H9 (cell line): Measurements from ENCODE around the gene PEX10. TPM values are rescaled to one million over a fixed set of nuclear protein-coding genes. Genes with fewer than 3 reads are reported as not detected.

Experiments
- DNase-seq: peaks from one replicate; pipeline ENCODE4 v3.0.0-alpha.2; 2017
- H2AFZ ChIP-seq: one replicate; pipeline ENCODE4 v1.6.1; 2013; ENCODE audit warnings: mild to moderate bottlenecking, low read length, control low read depth, moderate library complexity
- H2AK5ac ChIP-seq: 2 replicates; pipeline ENCODE4 v1.6.1; 2013; ENCODE audit warnings: low read length, control low read depth, mixed read lengths; ENCODE audit not compliant: insufficient read length
- H2BK120ac ChIP-seq: one replicate; pipeline ENCODE4 v1.6.1; 2013; ENCODE audit warnings: low read depth, mild to moderate bottlenecking, low read length, control low read depth, inconsistent platforms; ENCODE audit not compliant: poor library complexity, severe bottlenecking
- H2BK12ac ChIP-seq: 2 replicates; pipeline ENCODE4 v1.6.1; 2013; ENCODE audit warnings: low read length, control low read depth, mixed read lengths, low read depth; ENCODE audit not compliant: insufficient read length
- H2BK15ac ChIP-seq: 2 replicates; pipeline ENCODE4 v1.6.1; 2013; ENCODE audit warnings: low read depth, low read length, control low read depth
- H2BK20ac ChIP-seq: one replicate; pipeline ENCODE4 v1.6.1; 2013; ENCODE audit warnings: low read depth, mild to moderate bottlenecking, low read length, control low read depth, inconsistent platforms; ENCODE audit not compliant: poor library complexity, severe bottlenecking
- H2BK5ac ChIP-seq: 2 replicates; pipeline ENCODE4 v1.6.1; 2013; ENCODE audit warnings: low read length, control low read depth, mixed read lengths; ENCODE audit not compliant: insufficient read length
- H3K14ac ChIP-seq: 2 replicates; pipeline ENCODE4 v1.6.1; 2013; ENCODE audit warnings: low read length, control low read depth; ENCODE audit not compliant: insufficient read depth
- H3K18ac ChIP-seq: 2 replicates; pipeline ENCODE4 v1.6.1; 2013; ENCODE audit warnings: low read depth, mild to moderate bottlenecking, mixed read lengths, low read length, control low read depth; ENCODE audit not compliant: insufficient read length
- H3K23ac ChIP-seq: 2 replicates; pipeline ENCODE4 v1.6.1; 2013; ENCODE audit warnings: low read length, control low read depth, mixed read lengths, low read depth; ENCODE audit not compliant: insufficient read length
- H3K23me2 ChIP-seq: 2 replicates; pipeline ENCODE4 v1.6.1; 2013; ENCODE audit warnings: low read depth, mild to moderate bottlenecking, mixed read lengths, low read length, control low read depth; ENCODE audit not compliant: insufficient read length, poor library complexity, severe bottlenecking
- H3K27ac ChIP-seq: 2 replicates; pipeline ENCODE4 v1.5.1; 2013; ENCODE audit warnings: low read length, control low read depth, mixed read lengths, low read depth; ENCODE audit not compliant: insufficient read length
- H3K27me3 ChIP-seq: 2 replicates; pipeline ENCODE4 v1.6.1; 2013; ENCODE audit warnings: low read length, control low read depth, inconsistent platforms; ENCODE audit not compliant: insufficient read depth
- H3K4ac ChIP-seq: 2 replicates; pipeline ENCODE4 v1.6.1; 2013; ENCODE audit warnings: low read depth, mild to moderate bottlenecking, control low read depth, inconsistent platforms, low read length, moderate library complexity
- H3K4me1 ChIP-seq: 2 replicates; pipeline ENCODE4 v1.6.1; 2013; ENCODE audit warnings: low read length, control low read depth, inconsistent platforms; ENCODE audit not compliant: insufficient read depth
- H3K4me2 ChIP-seq: 2 replicates; pipeline ENCODE4 v1.6.1; 2013; ENCODE audit warnings: low read length, control low read depth, mixed read lengths; ENCODE audit not compliant: insufficient read length, insufficient read depth
- H3K56ac ChIP-seq: 2 replicates; pipeline ENCODE4 v1.6.1; 2013; ENCODE audit warnings: low read depth, mild to moderate bottlenecking, mixed read lengths, low read length, control low read depth; ENCODE audit not compliant: insufficient read length
- H3K79me1 ChIP-seq: 2 replicates; pipeline ENCODE4 v1.6.1; 2013; ENCODE audit warnings: low read depth, mild to moderate bottlenecking, moderate library complexity, low read length, control low read depth, inconsistent platforms; ENCODE audit not compliant: insufficient read depth, poor library complexity, severe bottlenecking
- H3K79me2 ChIP-seq: 2 replicates; pipeline ENCODE4 v1.6.1; 2013; ENCODE audit warnings: low read length, control low read depth, inconsistent platforms; ENCODE audit not compliant: insufficient read depth
- H3K9ac ChIP-seq: 2 replicates; pipeline ENCODE4 v1.6.1; 2013; ENCODE audit warnings: low read length, control low read depth, mixed read lengths; ENCODE audit not compliant: insufficient read length; ENCODE audit errors: extremely low read depth
- H3K9me3 ChIP-seq: one replicate; pipeline ENCODE4 v1.6.1; 2013; ENCODE audit warnings: low read depth, low read length, inconsistent platforms; ENCODE audit not compliant: control insufficient read depth
- H3T11ph ChIP-seq: one replicate; pipeline ENCODE4 v1.6.1; 2013; ENCODE audit warnings: mild to moderate bottlenecking, low read length, control low read depth, inconsistent platforms
- H4K20me1 ChIP-seq: one replicate; pipeline ENCODE4 v1.6.1; 2013; ENCODE audit not compliant: control insufficient read depth, insufficient read length, insufficient read depth
- H4K5ac ChIP-seq: 2 replicates; pipeline ENCODE4 v1.6.1; 2013; ENCODE audit warnings: low read depth, mild to moderate bottlenecking, mixed read lengths, low read length, control low read depth; ENCODE audit not compliant: insufficient read length
- H4K8ac ChIP-seq: replicated peaks from 2 replicates; pipeline ENCODE4 v1.6.1; 2013; ENCODE audit warnings: low read length, control low read depth, mixed read lengths, low read depth; ENCODE audit not compliant: insufficient read length
- H4K91ac ChIP-seq: 2 replicates; pipeline ENCODE4 v1.6.1; 2013; ENCODE audit warnings: low read depth, mild to moderate bottlenecking, moderate library complexity, mixed read lengths, low read length, control low read depth; ENCODE audit not compliant: insufficient read length
- H3K27ac Mint-ChIP-seq, 3 experiments: 2 replicates in 2 of 3; 3 replicates in 1 of 3; pipeline ENCODE4 v1.8.0; 2020 to 2021; ENCODE audit warnings: mixed read lengths in 3 of 3, mild to moderate bottlenecking in 1 of 3, moderate library complexity in 1 of 3
- H3K27me3 Mint-ChIP-seq: 2 replicates; pipeline ENCODE4 v1.8.0; 2021; ENCODE audit warnings: low read depth, mild to moderate bottlenecking, moderate library complexity, mixed read lengths
- H3K36me3 Mint-ChIP-seq, 3 experiments: 2 replicates in 2 of 3; 3 replicates in 1 of 3; pipeline ENCODE4 v1.8.0; 2020 to 2021; ENCODE audit warnings: low read depth in 3 of 3, mixed read lengths in 3 of 3; ENCODE audit not compliant: insufficient read depth in 1 of 3
- H3K4me1 Mint-ChIP-seq, 2 experiments: 2 replicates each; pipeline ENCODE4 v1.8.0; 2020; ENCODE audit warnings: mixed read lengths in 2 of 2
- H3K4me3 Mint-ChIP-seq, 2 experiments: 2 replicates in 1 of 2; 3 replicates in 1 of 2; pipeline ENCODE4 v1.8.0; 2020 to 2021; ENCODE audit warnings: mild to moderate bottlenecking in 2 of 2, mixed read lengths in 2 of 2, moderate library complexity in 1 of 2
- H3K9me3 Mint-ChIP-seq, 2 experiments: 2 replicates in 1 of 2; 3 replicates in 1 of 2; pipeline ENCODE4 v1.8.0; 2020; ENCODE audit warnings: mild to moderate bottlenecking in 2 of 2, mixed read lengths in 2 of 2, moderate library complexity in 1 of 2
- CTCF ChIP-seq: fragments of 200-600 bp; sonication (generic); conservative IDR thresholded peaks from 3 replicates; pipeline ENCODE4 v1.8.0; 2021; ENCODE audit warnings: antibody characterized with exemption, mild to moderate bottlenecking
- WGBS: extraction: QIAGEN DNeasy Blood & Tissue Kit; methylation state at CpG from one replicate; pipeline ENCODE4 v1.1.7; 2013; ENCODE audit warnings: missing lambda C conversion rate, low lambda C conversion rate, mixed read lengths; ENCODE audit not compliant: insufficient read length; ENCODE audit errors: extremely low coverage; 5-methylcytosine and 5-hydroxymethylcytosine counted together
- total RNA-seq: library from RNA; stranded (reverse); gene quantifications from 2 replicates; pipeline ENCODE4 v1.2.1, GENCODE V29; 2021

Gene PEX10
- total RNA-seq, 1 experiment from 2014 or later, result 34.4 TPM

- Histone ChIP-seq H3K18ac (no peak overlapping the region), H4K8ac (no peak overlapping the region), H2AK5ac (no peak overlapping the region), H3K27me3 (no peaks in the 10 kb centered on the region), H3T11ph (no peak overlapping the region), H3K56ac (no peak overlapping the region), H3K79me1 (no peaks in the 10 kb centered on the region), H3K23ac (no peak overlapping the region), H2BK12ac (no peak overlapping the region), H2BK5ac (no peak overlapping the region), H3K9me3 (no peaks in the 10 kb centered on the region), H4K5ac (no peak overlapping the region), H3K14ac (no peak overlapping the region), H3K4me1 (no peaks in the 10 kb centered on the region), H2BK20ac (no peak overlapping the region), H2BK120ac (no peak overlapping the region), H3K9ac (no peak overlapping the region), H2BK15ac (no peak overlapping the region), H3K4me2 (no peak overlapping the region), H4K20me1 (no peaks in the 10 kb centered on the region), H2AFZ (no peak overlapping the region), H3K27ac (no peak overlapping the region), H3K23me2 (no peaks in the 10 kb centered on the region), H3K79me2 (no peaks in the 10 kb centered on the region), H4K91ac (no peak overlapping the region), H3K4ac (no peak overlapping the region)
- Mint-ChIP-seq H3K4me1 (0 out of 4 replicates have a peak, but pooled peaks cover 0 to 4% of the 10 kb centered on the region in 2 experiments), H3K4me3 (no peak overlapping the region), H3K27ac (no peak overlapping the region), H3K27me3 (peaks cover 31% of the 10 kb centered on the region), H3K36me3 (no peaks in the 10 kb centered on the region), H3K9me3 (peaks cover 2 to 5% of the 10 kb centered on the region in 2 experiments; a peak in 4 of 5 replicates)
- no peak for DNase-seq
- WGBS, result no CpG with 5 or more reads among the region's 9 CpGs
- no peak for TF ChIP-seq CTCF
These were observed 22.7 kb upstream of the PEX10 start for GRCh38 chr1:2435091-2435490.
